Stimulated activated naive B cell treated with anti-CD40 and anti-IgM and Interleukin-4, amounts not matched to agents 10 μg/mL and 1 μg/mL and 100 μg/mL, for 72 hours (primary cell): ENCODE results near the gene NMT1.
"Not testable (repeated sequence)": the region's sequence is repeated elsewhere in the genome, so short reads cannot be mapped to it uniquely, and the experiment has no call there.

Experiments used
- ATAC-seq, 2 donors: fragments of 150-1000 bp; cut with Tn5 transposase; replicated peaks; 2 replicates each; pipeline ENCODE4 v1.10.0; 2021; ENCODE audit warnings: moderate library complexity in 1 of 2
- DNase-seq: peaks from one replicate; pipeline ENCODE4 v3.0.0; 2021
- H3K27ac Mint-ChIP-seq: one replicate; pipeline ENCODE4 v1.8.0; 2022; ENCODE audit warnings: mild to moderate bottlenecking, mixed read lengths
- H3K27me3 Mint-ChIP-seq, 2 donors: one replicate each; pipeline ENCODE4 v1.8.0; 2022; ENCODE audit warnings: mixed read lengths in 2 of 2
- H3K36me3 Mint-ChIP-seq, 2 donors: one replicate each; pipeline ENCODE4 v1.8.0; 2022; ENCODE audit warnings: mixed read lengths in 2 of 2, mild to moderate bottlenecking in 1 of 2
- H3K4me1 Mint-ChIP-seq, 2 donors: one replicate each; pipeline ENCODE4 v1.8.0; 2022; ENCODE audit warnings: mixed read lengths in 2 of 2, mild to moderate bottlenecking in 1 of 2
- H3K4me3 Mint-ChIP-seq, 2 donors: one replicate each; pipeline ENCODE4 v1.8.0; 2022; ENCODE audit warnings: mild to moderate bottlenecking in 2 of 2, mixed read lengths in 2 of 2, moderate library complexity in 1 of 2
- H3K9me3 Mint-ChIP-seq, 2 donors: one replicate each; pipeline ENCODE4 v1.8.0; 2022; ENCODE audit warnings: mixed read lengths in 2 of 2, mild to moderate bottlenecking in 1 of 2

NMT1 gene

GRCh38 chr17:45121055-45121454 lies 59.9 kb downstream of the NMT1 start:
- H3K36me3 Mint-ChIP-seq = no peaks in the 10 kb centered on the region
- H3K4me1 Mint-ChIP-seq = no peaks in the 10 kb centered on the region
- H3K9me3 Mint-ChIP-seq = no peaks in the 10 kb centered on the region
- no peak for DNase-seq
- H3K27ac Mint-ChIP-seq = no peak overlapping the region
- no peak for ATAC-seq
- no peak overlapping the region for H3K4me3 Mint-ChIP-seq
- H3K27me3 Mint-ChIP-seq = peaks cover 9 to 30% of the 10 kb centered on the region in 2 donors

- H3K9me3 Mint-ChIP-seq = no peaks in the 10 kb centered on the region
- peaks cover 9 to 25% of the 10 kb centered on the region in 2 donors for H3K27me3 Mint-ChIP-seq
- ATAC-seq (no peak), DNase-seq (no peak)
- H3K36me3 Mint-ChIP-seq = no peaks in the 10 kb centered on the region
- no peaks in the 10 kb centered on the region for H3K4me1 Mint-ChIP-seq
- H3K4me3 Mint-ChIP-seq = no peak overlapping the region
- no peak overlapping the region for H3K27ac Mint-ChIP-seq
Observed at GRCh38 chr17:45123076-45123770, 62.1 kb downstream of the NMT1 start.

- ATAC-seq = peak; percentile 41 to 61
- H3K36me3 Mint-ChIP-seq = no peaks in the 10 kb centered on the region
- no peak overlapping the region for H3K4me3 Mint-ChIP-seq
- H3K4me1 Mint-ChIP-seq = no peaks in the 10 kb centered on the region
- DNase-seq = no peak
- no peak overlapping the region for H3K27ac Mint-ChIP-seq
- H3K27me3 Mint-ChIP-seq = peaks cover 9 to 22% of the 10 kb centered on the region in 2 donors
- H3K9me3 Mint-ChIP-seq = no peaks in the 10 kb centered on the region
Observed at GRCh38 chr17:45123930-45124796, 63.0 kb downstream of the NMT1 start.

GRCh38 chr17:45124797-45125122 lies 63.6 kb downstream of the NMT1 start:
- not testable (repeated sequence) for H3K4me3 Mint-ChIP-seq, DNase-seq, ATAC-seq, H3K9me3 Mint-ChIP-seq, H3K36me3 Mint-ChIP-seq, H3K27ac Mint-ChIP-seq, H3K4me1 Mint-ChIP-seq
- H3K27me3 Mint-ChIP-seq = peaks cover 9 to 18% of the 10 kb centered on the region in 2 donors

GRCh38 chr17:45125509-45125908 lies 64.4 kb downstream of the NMT1 start:
- peaks cover 9 to 16% of the 10 kb centered on the region in 2 donors for H3K27me3 Mint-ChIP-seq
- H3K9me3 Mint-ChIP-seq = no peaks in the 10 kb centered on the region
- no peak for DNase-seq
- ATAC-seq = no peak
- no peak overlapping the region for H3K27ac Mint-ChIP-seq
- no peaks in the 10 kb centered on the region for H3K36me3 Mint-ChIP-seq
- no peak overlapping the region for H3K4me3 Mint-ChIP-seq
- no peaks in the 10 kb centered on the region for H3K4me1 Mint-ChIP-seq

- Mint-ChIP-seq H3K4me3 (no peak overlapping the region), H3K9me3 (no peaks in the 10 kb centered on the region), H3K4me1 (no peaks in the 10 kb centered on the region), H3K27ac (no peak overlapping the region), H3K36me3 (no peaks in the 10 kb centered on the region), H3K27me3 (peaks cover 10 to 17% of the 10 kb centered on the region in 2 donors)
- no peak for ATAC-seq
- no peak for DNase-seq
Observed at GRCh38 chr17:45127207-45127547, 66.1 kb downstream of the NMT1 start.

GRCh38 chr17:45127548-45128300 lies 66.6 kb downstream of the NMT1 start:
- Mint-ChIP-seq H3K36me3 (no peaks in the 10 kb centered on the region), H3K27me3 (peaks cover 10 to 17% of the 10 kb centered on the region in 2 donors), H3K4me3 (no peak overlapping the region), H3K27ac (no peak overlapping the region), H3K4me1 (peaks cover 0 to 3% of the 10 kb centered on the region in 2 donors), H3K9me3 (no peaks in the 10 kb centered on the region)
- no peak for ATAC-seq
- no peak for DNase-seq

GRCh38 chr17:45128331-45128730 lies 67.2 kb downstream of the NMT1 start:
- DNase-seq (no peak), ATAC-seq (no peak)
- Mint-ChIP-seq H3K9me3 (no peaks in the 10 kb centered on the region), H3K4me3 (no peak overlapping the region), H3K4me1 (peaks cover 0 to 9% of the 10 kb centered on the region in 2 donors), H3K36me3 (no peaks in the 10 kb centered on the region), H3K27me3 (peaks cover 10 to 17% of the 10 kb centered on the region in 2 donors), H3K27ac (no peak overlapping the region)

GRCh38 chr17:45128989-45129388 lies 67.9 kb downstream of the NMT1 start:
- ATAC-seq (no peak), DNase-seq (no peak)
- no peaks in the 10 kb centered on the region for H3K36me3 Mint-ChIP-seq
- H3K27me3 Mint-ChIP-seq = peaks cover 10 to 17% of the 10 kb centered on the region in 2 donors
- H3K4me3 Mint-ChIP-seq = no peak overlapping the region
- H3K9me3 Mint-ChIP-seq = no peaks in the 10 kb centered on the region
- peaks cover 2 to 13% of the 10 kb centered on the region in 2 donors for H3K4me1 Mint-ChIP-seq
- no peak overlapping the region for H3K27ac Mint-ChIP-seq

GRCh38 chr17:45129426-45129939 lies 68.4 kb downstream of the NMT1 start:
- no peaks in the 10 kb centered on the region for H3K36me3 Mint-ChIP-seq
- no peak overlapping the region for H3K4me3 Mint-ChIP-seq
- no peak overlapping the region for H3K27ac Mint-ChIP-seq
- H3K9me3 Mint-ChIP-seq = no peaks in the 10 kb centered on the region
- DNase-seq (no peak), ATAC-seq (no peak)
- peaks cover 2 to 13% of the 10 kb centered on the region in 2 donors for H3K4me1 Mint-ChIP-seq
- peaks cover 10 to 17% of the 10 kb centered on the region in 2 donors for H3K27me3 Mint-ChIP-seq

- Mint-ChIP-seq H3K36me3 (no peaks in the 10 kb centered on the region), H3K4me3 (no peak overlapping the region), H3K27ac (no peak overlapping the region), H3K9me3 (no peaks in the 10 kb centered on the region), H3K4me1 (peaks cover 2 to 16% of the 10 kb centered on the region in 2 donors), H3K27me3 (peaks cover 10 to 17% of the 10 kb centered on the region in 2 donors)
- ATAC-seq = no peak
- no peak for DNase-seq
Observed at GRCh38 chr17:45129940-45130680, 69.0 kb downstream of the NMT1 start.

- Mint-ChIP-seq H3K4me1 (peaks cover 3 to 23% of the 10 kb centered on the region in 2 donors), H3K9me3 (no peaks in the 10 kb centered on the region), H3K27ac (no peak overlapping the region), H3K27me3 (peaks cover 10 to 17% of the 10 kb centered on the region in 2 donors), H3K36me3 (no peaks in the 10 kb centered on the region), H3K4me3 (no peak overlapping the region)
- no peak for DNase-seq
- ATAC-seq = no peak
Observed at GRCh38 chr17:45130681-45131615, 69.8 kb downstream of the NMT1 start.
